OCI-LY1 (cell line): ENCODE data around the gene SSH2.

ENCODE experiments used
- CTCF ChIP-seq: fragments of 200-600 bp; sonication (generic), shearing (Covaris generic); IDR thresholded peaks from 2 replicates; pipeline ENCODE4 v1.5.1; 2017; ENCODE audit warnings: mild to moderate bottlenecking, antibody characterized with exemption, low read length, moderate library complexity, mixed read lengths
- EZH2 ChIP-seq: fragments of 200-600 bp; sonication (generic), shearing (Covaris generic); IDR thresholded peaks from 2 replicates; pipeline ENCODE4 v1.8.0; 2017; ENCODE audit warnings: borderline replicate concordance, mixed run types, mild to moderate bottlenecking, antibody characterized with exemption, low read length, moderate library complexity, mixed read lengths

GRCh38 chr17:29677824-29678223, 252.2 kb downstream of the SSH2 start:
- TF ChIP-seq CTCF (no peak), EZH2 (no peak)
